Spleen (tissue), 7 donors: Measurements from ENCODE around the gene RPP40.

ENCODE experiments used
- CTCF ChIP-seq, 11 experiments: fragments of 200-600 bp in 7 of 11; fragments of 450-650 bp in 4 of 11; sonication (generic) in 4 of 11; IDR thresholded peaks in 8 of 11; conservative IDR thresholded peaks in 3 of 11; 1 replicate in 7 of 11; 2 replicates in 4 of 11; pipeline versions ENCODE4 v1.4.0 to v1.8.0; 2016 to 2021; ENCODE audit warnings: antibody characterized with exemption in 11 of 11, inconsistent platforms in 4 of 11, mild to moderate bottlenecking in 1 of 11
- POLR2A ChIP-seq, 3 donors: fragments of 450-650 bp; IDR thresholded peaks; one replicate each; pipeline ENCODE4 v1.5.1; 2017; ENCODE audit warnings: antibody characterized with exemption in 3 of 3, mild to moderate bottlenecking in 1 of 3
- donor health status: DM: no; HTN: no; CAD: no; lungs with moderate emphysema.
- donor health status: DM: no; HTN: no; CAD: no.
- donor health status: DM: no; HTN: no; CAD: no.

GRCh38 chr6:5028301-5028700 lies 24.5 kb upstream of the RPP40 start:
- TF ChIP-seq CTCF (IDR thresholded peaks at IDR 0.05 in 8 of 11, conservative IDR thresholded peaks at IDR 0.05 in 3 of 11) (no peak), POLR2A (IDR thresholded peaks at IDR 0.05) (no peak)
